Activated CD8-positive, alpha-beta T cell treated with anti-CD3 and anti-CD28 coated beads, Interleukin-2, amount 10 ng/mL, durations not matched to agents 7 days and 5 days (primary cell): ENCODE data around the gene NPIPB9. TPM values are rescaled to one million over a fixed set of nuclear protein-coding genes. Genes with fewer than 3 reads are reported as not detected.
"Not testable (repeated sequence)": the region's sequence is repeated elsewhere in the genome, so short reads cannot be mapped to it uniquely, and the experiment has no call there.

ENCODE experiments used
- ATAC-seq: fragments of 150-1000 bp; cut with Tn5 transposase; one replicate; pipeline ENCODE4 v1.10.0; 2021; ENCODE audit warnings: moderate library complexity
- CTCF ChIA-PET: fragments of 350-600 bp; sonication (Branson Sonifier 250); formaldehyde crosslinking; loops from one replicate; lab custom pipeline; 2021; ENCODE audit warnings: antibody characterized with exemption; lab: Charles Lee
- POLR2A ChIA-PET: fragments of 350-600 bp; sonication (Branson Sonifier 250); formaldehyde crosslinking; loops from one replicate; lab custom pipeline; 2021; ENCODE audit warnings: antibody characterized with exemption; lab: Charles Lee
- DNase-seq: peaks from one replicate; pipeline ENCODE4 v3.0.0-alpha.2; 2020
- H3K27ac Mint-ChIP-seq: one replicate; pipeline ENCODE4 v1.8.0; 2021; ENCODE audit warnings: mild to moderate bottlenecking, mixed read lengths
- H3K27me3 Mint-ChIP-seq: one replicate; pipeline ENCODE4 v1.8.0; 2021; ENCODE audit warnings: low read depth, mixed read lengths
- H3K36me3 Mint-ChIP-seq: one replicate; pipeline ENCODE4 v1.8.0; 2021; ENCODE audit warnings: low read depth, mixed read lengths
- H3K4me1 Mint-ChIP-seq: one replicate; pipeline ENCODE4 v1.8.0; 2021; ENCODE audit warnings: low read depth, mixed read lengths
- H3K4me3 Mint-ChIP-seq: one replicate; pipeline ENCODE4 v1.8.0; 2021; ENCODE audit warnings: mild to moderate bottlenecking, mixed read lengths
- H3K9me3 Mint-ChIP-seq: one replicate; pipeline ENCODE4 v1.8.0; 2022; ENCODE audit warnings: mixed read lengths; ENCODE audit not compliant: insufficient read depth
- microRNA-seq: library from miRNA; unstranded; fragments of <30 nt; microRNA quantifications from one replicate; pipeline ENCODE4 v1.2.0, GENCODE V29; 2022
- total RNA-seq, 2 experiments: library from RNA; stranded (reverse); gene quantifications; one replicate each; pipeline ENCODE4 v1.2.3, GENCODE V29; 2021

NPIPB9 gene
- total RNA-seq, 2 experiments from 2014 or later: 3.7 to 4.3 TPM

DNA sequence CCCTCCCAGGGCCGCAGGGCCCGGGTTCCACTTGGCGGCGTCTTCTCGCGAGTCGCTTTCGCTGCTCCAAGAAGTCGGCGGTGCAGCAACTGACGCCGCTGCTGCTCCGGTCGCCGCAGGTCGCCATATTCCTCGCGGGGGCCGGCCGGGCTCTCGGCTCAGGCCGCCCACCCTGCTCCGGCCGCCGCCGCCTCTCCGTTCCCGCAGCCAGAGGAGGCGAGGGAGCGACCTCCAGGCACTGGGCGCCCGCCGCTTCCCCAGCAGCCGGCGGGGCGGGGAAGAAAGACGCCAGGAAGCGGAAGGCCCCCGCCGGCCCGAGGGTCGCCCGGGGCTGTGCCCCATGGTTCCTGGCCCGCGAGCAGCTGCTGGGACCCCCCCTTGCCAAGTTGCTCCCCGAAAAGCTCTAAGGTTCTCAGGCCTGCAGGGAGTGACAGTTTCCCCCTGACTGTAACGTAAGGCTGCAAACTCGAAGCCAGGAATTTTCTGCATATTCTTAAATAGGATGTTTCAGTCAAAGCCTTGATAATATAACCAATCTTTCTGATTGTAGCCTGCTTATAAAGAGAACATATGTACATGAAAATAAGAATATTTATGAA, 1.0 kb upstream of the NPIPB9 start:
- DNase-seq, H3K27me3 Mint-ChIP-seq, POLR2A ChIA-PET, H3K4me3 Mint-ChIP-seq, H3K27ac Mint-ChIP-seq, H3K9me3 Mint-ChIP-seq, CTCF ChIA-PET, H3K4me1 Mint-ChIP-seq, H3K36me3 Mint-ChIP-seq, ATAC-seq: not testable (repeated sequence)

DNA sequence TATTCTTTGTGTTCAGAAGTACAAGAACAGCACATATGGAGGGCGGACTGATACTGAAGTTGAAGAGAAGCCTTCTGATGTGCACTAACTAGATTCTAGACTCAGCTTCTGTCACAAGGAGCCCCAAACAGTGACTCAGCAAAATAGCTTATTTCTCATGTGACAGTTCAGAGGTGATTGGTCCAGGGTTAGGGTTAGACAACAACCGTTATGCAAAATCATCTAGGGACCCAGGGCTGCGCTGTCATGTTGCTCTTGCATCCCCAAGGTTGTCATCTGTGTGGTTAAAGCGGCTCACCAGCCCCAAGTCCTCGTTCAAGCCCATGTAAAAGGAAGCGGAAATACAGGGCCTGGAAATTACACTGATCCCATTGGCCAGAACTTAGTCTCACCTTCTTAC, 30.1 kb downstream of the NPIPB9 start:
- H3K4me3 Mint-ChIP-seq, DNase-seq, POLR2A ChIA-PET, H3K27me3 Mint-ChIP-seq, H3K36me3 Mint-ChIP-seq, CTCF ChIA-PET, ATAC-seq, H3K9me3 Mint-ChIP-seq, H3K4me1 Mint-ChIP-seq, H3K27ac Mint-ChIP-seq: not testable (repeated sequence)

DNA sequence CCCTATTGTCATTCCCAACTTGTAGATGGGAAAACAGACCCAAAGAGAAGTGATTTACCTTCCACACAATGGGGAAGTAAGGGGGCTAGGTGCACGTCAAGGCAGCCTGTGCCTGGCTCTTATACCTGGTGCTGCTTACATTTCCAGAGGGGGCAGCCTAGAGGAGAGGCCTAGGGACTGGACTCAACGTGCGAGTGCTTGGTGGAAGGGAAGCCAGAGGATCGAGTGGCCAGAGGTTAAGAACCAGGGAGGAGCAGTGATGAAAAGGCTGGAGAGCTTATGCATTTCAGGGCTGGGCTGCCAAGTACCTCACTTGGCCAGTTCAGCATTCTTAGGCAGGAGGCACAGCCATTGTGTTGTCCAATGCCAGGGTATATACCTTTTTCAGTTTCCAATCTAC, 30.8 kb downstream of the NPIPB9 start:
- DNase-seq, POLR2A ChIA-PET, H3K9me3 Mint-ChIP-seq, ATAC-seq, H3K27ac Mint-ChIP-seq, H3K27me3 Mint-ChIP-seq, H3K4me1 Mint-ChIP-seq, H3K36me3 Mint-ChIP-seq, CTCF ChIA-PET, H3K4me3 Mint-ChIP-seq: not testable (repeated sequence)

DNA sequence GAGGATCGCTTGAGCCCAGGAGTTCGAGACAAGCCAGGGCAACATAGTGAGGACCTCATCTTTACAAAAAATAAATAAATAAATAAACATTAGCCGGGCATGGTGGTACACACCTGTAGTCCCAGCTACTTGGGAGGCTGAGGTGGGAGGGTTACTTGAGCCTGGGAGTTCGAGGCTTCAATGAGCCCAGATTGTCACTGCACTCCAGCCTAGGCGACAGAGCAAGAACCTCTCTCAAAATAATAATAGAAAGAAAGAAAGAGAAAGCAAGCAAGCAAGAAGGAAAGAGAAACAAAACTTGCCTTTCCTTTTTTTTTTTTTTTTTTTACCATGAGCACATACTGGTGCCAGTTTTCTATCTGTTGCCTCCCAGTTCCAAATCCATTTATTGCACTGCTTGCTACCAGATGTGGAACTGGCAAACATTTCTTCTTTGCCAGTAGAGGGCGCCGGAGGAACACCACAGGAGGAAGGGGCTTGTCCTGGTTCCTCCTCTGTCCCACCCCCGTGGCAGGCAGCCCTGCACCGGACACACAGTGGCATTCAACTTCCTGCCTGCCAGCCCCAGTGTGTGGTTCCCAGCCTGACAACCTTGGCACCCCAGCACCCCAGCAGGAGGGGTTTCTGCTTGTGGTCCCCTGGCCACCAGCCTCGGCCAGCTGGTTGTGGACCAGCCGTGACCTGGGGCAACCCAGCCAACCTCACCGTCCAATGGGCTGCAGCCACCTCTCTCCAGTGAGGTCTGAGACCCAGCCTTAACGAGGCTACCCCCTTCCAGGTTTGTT, 50.8 kb downstream of the NPIPB9 start:
- POLR2A ChIA-PET, H3K9me3 Mint-ChIP-seq, H3K36me3 Mint-ChIP-seq, CTCF ChIA-PET, H3K4me1 Mint-ChIP-seq, H3K27me3 Mint-ChIP-seq: not testable (repeated sequence)
- DNase-seq: peak; percentile 81
- H3K27ac Mint-ChIP-seq: peak overlapping the region; percentile 84
- H3K4me3 Mint-ChIP-seq: peak overlapping the region; percentile 61
- ATAC-seq: peak; percentile 90

DNA sequence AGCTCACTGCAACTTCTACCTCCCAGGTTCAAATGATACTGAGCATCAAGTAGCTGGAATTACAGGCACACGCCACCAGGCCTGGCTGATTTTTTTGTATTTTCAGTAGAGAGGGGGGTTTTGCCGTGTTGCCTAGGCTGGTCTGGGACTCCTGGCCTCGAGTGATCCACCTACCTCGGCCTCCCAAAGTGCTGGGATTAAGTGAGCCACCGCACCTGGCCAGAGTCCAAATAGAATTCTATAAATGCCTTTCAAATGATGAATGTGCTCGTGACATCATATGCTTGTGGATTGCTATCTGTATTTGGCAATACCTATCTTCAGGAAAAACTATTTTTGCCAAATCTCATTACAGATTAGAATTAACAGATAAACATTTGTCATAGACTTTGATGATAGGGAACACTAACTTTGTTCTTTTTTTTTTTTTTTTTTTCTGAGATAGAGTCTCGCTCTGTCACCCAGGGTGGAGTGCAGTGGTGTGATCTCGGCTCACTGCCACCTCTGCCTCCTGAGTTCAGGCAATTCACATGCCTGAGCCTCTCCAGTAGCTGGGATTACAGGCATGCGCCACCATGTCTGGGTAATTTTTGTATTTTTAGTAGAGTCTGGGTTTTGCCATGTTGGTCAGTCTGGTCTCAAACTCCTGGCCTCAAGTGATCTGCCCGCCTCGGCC, 56.0 kb downstream of the NPIPB9 start:
- H3K9me3 Mint-ChIP-seq, H3K36me3 Mint-ChIP-seq, H3K27ac Mint-ChIP-seq, H3K4me1 Mint-ChIP-seq, H3K27me3 Mint-ChIP-seq, POLR2A ChIA-PET, CTCF ChIA-PET, ATAC-seq, H3K4me3 Mint-ChIP-seq, DNase-seq: not testable (repeated sequence)

DNA sequence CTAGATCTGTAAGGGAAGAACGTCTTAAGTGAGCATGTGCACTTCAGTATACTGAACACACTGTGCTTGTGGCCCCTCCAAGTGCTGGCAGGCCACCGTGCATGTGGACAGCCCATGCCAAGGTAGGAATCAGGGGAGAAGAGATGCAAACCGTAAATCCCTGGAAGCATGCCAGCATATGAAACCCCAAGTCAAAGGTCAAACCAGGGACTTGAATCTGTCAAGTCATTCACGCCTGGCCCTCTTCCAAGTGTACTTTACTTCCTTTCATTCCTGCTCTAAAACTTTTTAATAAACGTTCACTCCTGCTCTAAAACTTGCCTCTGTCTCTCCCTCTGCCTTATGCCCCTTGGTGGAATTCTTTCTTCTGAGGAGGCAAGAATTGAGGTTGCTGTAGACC, 68.4 kb downstream of the NPIPB9 start:
- ChIA-PET POLR2A (interaction anchor here (4.0 kb wide), 1 partner anchor 26 kb away, joined by 49 read pairs; the partner anchor contains the start of gene TUFM), CTCF (no interaction called here)
- no peak for ATAC-seq
- H3K9me3 Mint-ChIP-seq: no peaks in the 10 kb centered on the region
- H3K27ac Mint-ChIP-seq: no peak overlapping the region
- peaks cover 25% of the 10 kb centered on the region for H3K36me3 Mint-ChIP-seq
- H3K4me1 Mint-ChIP-seq: peaks cover 19% of the 10 kb centered on the region
- H3K27me3 Mint-ChIP-seq: no peaks in the 10 kb centered on the region
- no peak for DNase-seq
- peak overlapping the region; percentile 34 for H3K4me3 Mint-ChIP-seq

DNA sequence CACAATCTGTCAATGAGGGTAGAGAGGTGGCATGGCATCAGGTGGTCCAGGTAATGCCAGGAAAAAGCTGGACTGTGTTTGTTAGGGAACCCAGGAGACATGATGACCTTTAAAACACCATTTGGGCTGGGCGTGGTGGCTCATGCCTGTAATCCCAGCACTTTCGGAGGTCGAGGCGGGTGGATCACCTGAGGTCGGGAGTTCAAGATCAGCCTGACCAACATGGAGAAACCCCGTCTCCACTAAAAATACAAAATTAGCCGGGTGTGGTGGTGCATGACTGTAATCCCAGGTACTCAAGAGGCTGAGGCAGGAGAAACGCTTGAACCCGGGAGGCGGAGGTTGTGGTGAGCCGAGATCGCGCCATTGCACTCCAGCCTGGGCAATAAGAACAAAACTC, 69.0 kb downstream of the NPIPB9 start:
- peak overlapping the region; percentile 34 for H3K4me3 Mint-ChIP-seq
- not testable (repeated sequence) for H3K9me3 Mint-ChIP-seq, H3K27me3 Mint-ChIP-seq, ATAC-seq, H3K27ac Mint-ChIP-seq, DNase-seq
- peaks cover 30% of the 10 kb centered on the region for H3K36me3 Mint-ChIP-seq
- POLR2A ChIA-PET: interaction anchor here (4.0 kb wide), 1 partner anchor 25 kb away, joined by 49 read pairs; the partner anchor contains the start of gene TUFM
- H3K4me1 Mint-ChIP-seq: peaks cover 24% of the 10 kb centered on the region
- CTCF ChIA-PET: interaction anchor here (4.6 kb wide), 1 partner anchor 124 kb away, joined by 27 read pairs; no protein-coding TSS in a partner anchor

DNA sequence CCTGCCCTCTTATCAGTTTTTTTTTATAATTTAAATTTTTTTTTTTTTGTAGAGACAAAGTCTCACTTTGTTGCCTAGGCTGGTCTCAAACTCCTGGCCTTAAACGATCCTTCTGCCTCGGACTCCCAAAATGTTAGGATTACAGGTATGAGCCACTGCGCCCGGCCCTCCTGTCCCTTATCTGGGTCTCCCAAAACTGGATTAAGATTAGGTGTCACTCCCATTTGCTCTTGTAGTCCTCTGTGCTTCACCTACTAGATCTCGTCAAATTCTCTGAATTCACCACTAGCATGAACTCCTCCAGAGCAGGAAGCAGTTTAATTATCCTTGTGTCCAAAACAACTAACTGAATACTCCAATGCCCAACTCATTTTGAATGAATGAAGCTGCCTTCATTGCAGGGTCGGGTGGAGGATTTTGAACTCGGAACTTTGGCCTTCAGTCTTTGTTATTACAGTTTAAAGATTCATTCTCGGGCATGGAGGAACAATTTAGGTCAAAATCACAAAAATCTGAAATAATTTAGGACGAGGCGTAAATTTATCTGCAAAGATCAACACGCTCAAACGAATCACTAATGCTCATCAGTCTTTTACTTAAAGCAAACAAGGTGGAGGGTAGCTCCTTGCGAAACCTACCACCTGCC, 70.4 kb downstream of the NPIPB9 start:
- no peaks in the 10 kb centered on the region for H3K9me3 Mint-ChIP-seq
- no peaks in the 10 kb centered on the region for H3K27me3 Mint-ChIP-seq
- no peak for DNase-seq
- H3K4me3 Mint-ChIP-seq: peak overlapping the region; percentile 82
- peaks cover 41% of the 10 kb centered on the region for H3K36me3 Mint-ChIP-seq
- no peak for ATAC-seq
- ChIA-PET POLR2A (interaction anchor here (0.6 to 4.0 kb wide), 22 partner anchors 9 to 330 kb away, joined by 3 to 49 read pairs (median 4); partner anchors contain the start of genes APOBR, CLN3, NFATC2IP and SGF29), CTCF (interaction anchor here (1.1 to 4.6 kb wide), 3 partner anchors 23 to 123 kb away, joined by 3 to 27 read pairs (median 4); no protein-coding TSS in a partner anchor)
- peak overlapping the region; percentile 82 for H3K27ac Mint-ChIP-seq
- H3K4me1 Mint-ChIP-seq: peaks cover 38% of the 10 kb centered on the region

Small RNAs within 50 kb of the gene (microRNA-seq; reads per million reads assigned to microRNA genes)
- not detected for gene MIR6862-2

Other genes with a start within 250 kb of the NPIPB9 start
- gene IL27, start 245.0 kb upstream of the NPIPB9 start, total RNA-seq: not detected
- not detected for gene NUPR1, start 212.8 kb upstream of the NPIPB9 start, total RNA-seq
- 10 to 100 TPM; 42.2 to 49.1 TPM for gene SGF29, start 197.9 kb upstream of the NPIPB9 start, total RNA-seq
- under 1 TPM; 0.42 to 0.57 TPM for gene SULT1A2, start 154.7 kb upstream of the NPIPB9 start, total RNA-seq
- 10 to 100 TPM; 11.8 to 13.0 TPM for gene SULT1A1, start 141.7 kb upstream of the NPIPB9 start, total RNA-seq
- 1 to 10 TPM in 1 of 2 experiments, under 1 TPM in 1; 0.89 to 1.0 TPM for gene NPIPB8, start 113.7 kb upstream of the NPIPB9 start, total RNA-seq
- gene EIF3C, start 40.3 kb upstream of the NPIPB9 start, total RNA-seq: 100 to 1,000 TPM; 442 to 461 TPM
- 100 to 1,000 TPM; 256 to 269 TPM for gene ATXN2L, start 71.2 kb downstream of the NPIPB9 start, total RNA-seq
- 100 to 1,000 TPM; 150 to 153 TPM for gene TUFM, start 94.6 kb downstream of the NPIPB9 start, total RNA-seq
- gene SH2B1, start 112.1 kb downstream of the NPIPB9 start, total RNA-seq: 10 to 100 TPM; 47.8 to 52.2 TPM
- gene ATP2A1, start 126.7 kb downstream of the NPIPB9 start, total RNA-seq: 1 to 10 TPM; 1.8 to 2.1 TPM
- 10 to 100 TPM; 22.5 to 23.2 TPM for gene RABEP2, start 173.5 kb downstream of the NPIPB9 start, total RNA-seq
- gene CD19, start 180.2 kb downstream of the NPIPB9 start, total RNA-seq: under 1 TPM; 0.52 to 0.68 TPM
- gene NFATC2IP, start 199.2 kb downstream of the NPIPB9 start, total RNA-seq: 100 to 1,000 TPM; 113 to 120 TPM
- 10 to 100 TPM; 28.3 to 29.0 TPM for gene SPNS1, start 223.0 kb downstream of the NPIPB9 start, total RNA-seq
- 100 to 1,000 TPM; 270 to 288 TPM for gene LAT, start 233.3 kb downstream of the NPIPB9 start, total RNA-seq